ENCODE measurements around the gene ZNF792. TPM values are rescaled to one million over a fixed set of nuclear protein-coding genes. Genes with fewer than 3 reads are reported as not detected.
"Not testable (repeated sequence)": the region's sequence is repeated elsewhere in the genome, so short reads cannot be mapped to it uniquely, and the experiment has no call there.

ZNF792 gene
- total RNA-seq, result 4.0 TPM
- long read RNA-seq, partial matches to known transcripts, result 0 of 1 reads
- long read RNA-seq, other reads (novel, unspliced or antisense), result 0 of 1 reads

DNA sequence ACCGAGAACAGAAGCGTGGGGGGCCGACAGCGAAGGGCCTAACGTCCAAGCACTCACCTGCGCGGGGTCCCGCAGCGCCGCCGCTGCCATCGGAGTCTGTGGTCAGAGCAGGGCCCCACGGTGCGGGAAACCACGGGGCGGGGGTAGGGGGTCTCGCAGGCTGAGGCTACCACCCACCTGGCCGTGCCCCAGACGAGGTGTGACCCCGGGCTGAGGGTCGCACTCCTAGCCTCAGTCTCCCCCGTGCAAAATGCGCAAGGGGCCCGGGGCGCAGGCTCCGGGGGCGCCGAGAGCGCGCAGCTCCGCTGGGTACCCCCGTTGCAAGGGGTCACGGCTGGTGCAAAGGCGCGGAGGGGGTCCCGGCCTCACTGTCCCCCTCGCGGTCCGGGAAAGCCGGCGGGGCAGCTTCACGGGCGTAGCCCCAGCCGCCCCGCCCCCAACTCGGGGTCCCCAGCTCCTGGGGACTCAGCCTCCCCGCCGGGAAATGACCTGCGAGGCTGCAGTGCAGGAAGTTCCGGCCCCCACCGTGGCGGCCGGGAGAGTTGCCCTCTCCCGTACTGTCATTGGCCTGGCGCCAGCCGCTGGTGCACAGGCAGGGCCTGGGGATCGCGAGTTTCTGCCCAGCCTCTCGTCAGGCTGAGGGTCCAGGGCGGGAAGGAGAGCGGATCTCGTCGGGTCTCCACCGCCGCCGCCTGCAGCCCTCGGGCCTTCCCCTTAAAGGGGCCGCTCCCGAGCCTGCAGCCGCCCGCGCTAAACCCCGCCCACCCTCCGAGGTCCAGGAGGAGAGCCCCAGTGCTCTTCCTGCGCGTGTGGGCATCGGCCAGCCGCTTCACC is at the start of gene ZNF792:
ZNF792 (minus strand) TSS at position 657 of the 834 bp plus-strand sequence; CDS start at position 90, 567 bp downstream.
- intact Hi-C loops (cut with DNase I), result no loop called here
- peak; percentile 85 for DNase-seq (ENCODE audit: low spot score)

DNA sequence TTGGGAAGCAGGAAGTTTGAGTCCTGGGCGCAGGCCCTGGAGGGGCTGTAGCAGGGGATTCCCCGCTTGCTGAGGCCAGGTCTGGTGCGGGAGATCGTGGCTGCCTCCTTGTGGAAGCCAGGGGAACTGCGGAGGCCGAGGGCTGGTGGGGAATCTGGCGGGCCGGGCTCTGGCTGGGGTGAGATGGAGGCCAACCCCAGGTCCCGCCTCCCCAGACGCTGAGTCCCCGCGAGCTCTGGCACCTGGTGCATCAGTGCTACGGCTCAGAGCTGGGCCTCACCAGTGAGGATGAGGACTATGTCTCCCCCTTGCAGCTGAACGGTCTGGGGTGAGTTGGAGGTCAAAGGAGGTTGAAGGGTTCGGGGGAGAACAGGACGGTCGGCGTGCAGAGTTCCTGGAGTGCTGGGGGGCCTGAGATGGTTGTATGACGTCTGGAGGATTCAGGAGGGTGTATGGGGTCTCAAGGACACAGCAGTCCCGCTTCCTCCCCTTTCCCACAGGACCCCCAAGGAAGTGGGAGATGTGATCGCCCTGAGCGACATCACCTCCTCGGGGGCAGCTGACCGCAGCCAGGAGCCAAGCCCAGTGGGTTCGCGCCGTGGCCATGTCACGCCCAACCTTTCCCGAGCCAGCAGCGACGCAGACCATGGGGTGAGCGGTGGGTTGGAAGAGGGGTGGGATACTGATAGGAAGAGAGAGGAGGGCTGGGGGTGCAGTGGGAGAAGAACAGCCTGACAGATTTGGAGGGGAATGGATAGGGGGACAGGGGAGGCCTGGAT is 49.2 kb upstream of the ZNF792 start:
- intact Hi-C loops (cut with DNase I), result loop anchor here (1.0 kb wide), 1 partner anchor 40 kb away; no protein-coding TSS in a partner anchor

DNA sequence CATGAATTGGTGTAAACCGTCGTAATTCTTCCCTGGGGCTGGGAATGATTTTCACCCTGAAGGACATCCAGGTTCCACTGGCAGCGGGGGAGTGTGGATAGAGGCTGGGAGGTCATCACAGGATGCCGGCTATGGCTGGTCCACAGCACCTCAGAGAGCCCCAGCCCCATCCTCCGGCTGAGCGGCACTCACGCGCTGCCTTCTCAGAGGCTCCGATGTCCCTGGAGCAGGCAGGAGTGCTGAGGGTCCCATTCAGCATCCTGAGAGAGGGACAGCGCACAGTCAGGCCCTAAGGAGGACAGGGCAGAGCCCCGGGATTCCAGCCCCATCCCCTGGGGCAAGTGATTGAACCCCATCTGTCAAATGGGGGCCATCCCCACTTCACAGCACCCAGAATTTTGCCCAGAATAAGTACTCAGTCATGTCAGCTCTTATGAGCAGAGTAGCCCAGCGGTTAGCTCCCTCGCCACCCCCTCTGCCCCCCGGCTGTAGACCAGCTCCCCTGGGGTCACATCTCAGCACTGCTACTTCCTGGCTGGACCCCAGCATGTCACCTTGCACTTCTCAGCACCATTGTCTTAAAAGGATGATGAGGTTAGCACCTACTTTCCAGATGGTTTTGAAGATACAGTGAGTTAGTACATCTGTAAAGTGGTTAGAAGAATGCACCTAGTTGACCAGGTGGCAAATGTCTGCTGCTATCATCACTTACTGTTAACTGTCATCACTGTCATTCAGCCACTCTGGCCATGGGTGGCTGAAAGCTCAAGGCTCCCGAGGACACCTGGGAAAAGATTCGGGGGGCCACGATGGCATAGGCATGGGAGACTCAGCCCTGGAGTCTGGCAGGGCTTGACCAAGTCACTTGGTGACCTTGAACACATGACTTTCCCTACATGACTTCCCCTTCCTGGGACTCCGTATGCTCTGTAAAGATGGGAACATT is 48.0 kb upstream of the ZNF792 start:
- DNase-seq (ENCODE audit: low spot score), result no peak
- intact Hi-C loops (cut with DNase I), result no loop called here

More for the DNA sequence above, 49.2 kb upstream of the ZNF792 start:
- DNase-seq (ENCODE audit: low spot score), result peak; percentile 90

DNA sequence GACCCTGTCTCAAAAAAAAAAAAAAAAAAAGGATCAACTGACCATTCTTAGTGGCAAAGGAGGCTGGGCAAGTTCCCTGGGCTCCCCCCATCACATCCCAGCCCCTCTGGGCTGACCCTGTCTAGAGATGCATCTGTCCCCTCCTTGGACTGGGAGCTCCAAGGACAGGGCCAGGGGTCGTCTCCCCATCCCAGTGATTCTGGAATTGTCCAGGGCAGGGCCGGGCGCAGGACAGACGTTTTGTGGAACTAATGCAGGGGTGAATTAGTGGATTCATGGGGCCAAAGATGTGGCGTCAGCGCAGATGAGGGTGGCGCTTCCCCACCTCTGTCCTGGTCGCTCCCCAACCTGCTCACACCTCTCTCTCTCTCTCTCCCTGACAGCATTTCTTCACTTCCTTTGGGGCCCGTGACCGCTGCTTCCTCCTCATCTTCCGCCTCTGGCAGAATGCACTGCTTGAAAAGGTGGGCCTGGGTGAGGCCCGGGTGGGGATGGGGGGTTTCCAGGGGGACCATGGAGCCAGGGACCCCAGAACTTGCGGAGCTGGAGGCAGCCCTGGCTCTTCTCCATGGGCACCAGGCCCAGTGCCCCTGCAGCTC is 47.2 kb upstream of the ZNF792 start:
- intact Hi-C loops (cut with DNase I), result no loop called here
- DNase-seq (ENCODE audit: low spot score), result peak; percentile 88

DNA sequence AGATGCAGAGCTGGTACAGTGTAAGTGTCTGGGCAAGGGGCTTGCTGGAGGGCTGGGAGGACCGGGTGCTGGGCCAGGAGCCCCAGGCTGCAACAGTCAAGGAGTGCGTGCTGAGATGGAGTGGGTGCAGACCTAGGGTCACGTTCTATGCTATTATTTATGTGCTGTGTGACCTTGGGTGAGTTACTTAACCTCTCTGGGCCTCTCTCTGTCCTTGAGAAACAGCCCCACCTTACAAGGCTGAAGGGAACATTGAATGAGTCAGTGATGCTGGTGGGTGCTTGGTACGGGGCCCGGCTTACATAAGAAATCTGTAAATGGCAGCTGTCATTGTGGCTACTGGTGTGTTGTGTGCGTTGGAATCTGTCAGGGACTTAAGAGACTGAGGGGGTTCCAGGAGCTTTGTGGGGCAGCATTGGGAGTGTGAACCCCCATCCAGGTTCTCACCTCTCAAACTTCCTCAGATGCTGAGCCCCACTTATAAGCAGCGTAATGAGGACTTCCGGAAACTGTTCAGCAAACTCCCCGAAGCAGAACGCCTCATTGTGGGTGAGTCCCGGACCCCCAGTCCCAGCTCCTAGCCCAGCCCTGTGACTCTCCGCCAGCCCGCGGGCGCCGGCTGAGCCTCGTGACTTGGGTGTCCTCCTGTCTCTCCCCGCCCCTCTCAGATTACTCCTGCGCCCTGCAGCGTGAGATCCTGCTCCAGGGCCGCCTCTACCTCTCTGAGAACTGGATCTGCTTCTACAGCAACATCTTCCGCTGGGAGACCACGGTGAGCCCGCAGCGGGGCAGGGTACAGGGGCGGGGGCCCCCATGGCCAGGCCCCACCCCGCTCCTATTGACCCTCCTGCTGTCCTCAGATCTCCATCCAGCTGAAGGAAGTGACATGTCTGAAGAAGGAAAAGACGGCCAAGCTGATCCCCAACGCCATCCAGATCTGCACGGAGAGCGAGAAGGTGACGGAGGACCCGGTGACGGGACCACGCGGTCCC is 45.7 kb upstream of the ZNF792 start:
- no peak for DNase-seq (ENCODE audit: low spot score)
- intact Hi-C loops (cut with DNase I), result no loop called here

DNA sequence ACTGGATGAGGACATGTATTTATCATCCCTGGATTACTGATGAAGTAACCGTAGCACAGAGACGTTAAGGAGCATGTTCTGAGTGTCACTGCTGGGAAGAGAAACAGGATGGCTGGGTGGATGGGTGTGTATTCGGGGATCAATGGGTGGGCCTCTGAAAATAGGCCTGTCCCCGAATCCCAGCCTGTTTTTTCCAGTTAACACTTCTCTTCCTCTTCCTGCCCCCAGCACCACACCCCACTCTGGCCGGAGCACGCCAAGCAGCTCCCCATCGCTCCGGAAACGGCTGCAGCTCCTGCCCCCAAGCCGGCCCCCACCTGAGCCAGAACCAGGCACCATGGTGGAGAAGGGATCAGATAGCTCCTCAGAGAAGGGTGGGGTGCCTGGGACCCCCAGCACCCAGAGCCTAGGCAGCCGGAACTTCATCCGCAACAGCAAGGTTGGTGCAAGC is 44.9 kb upstream of the ZNF792 start:
- intact Hi-C loops (cut with DNase I), result no loop called here
- no peak for DNase-seq (ENCODE audit: low spot score)

DNA sequence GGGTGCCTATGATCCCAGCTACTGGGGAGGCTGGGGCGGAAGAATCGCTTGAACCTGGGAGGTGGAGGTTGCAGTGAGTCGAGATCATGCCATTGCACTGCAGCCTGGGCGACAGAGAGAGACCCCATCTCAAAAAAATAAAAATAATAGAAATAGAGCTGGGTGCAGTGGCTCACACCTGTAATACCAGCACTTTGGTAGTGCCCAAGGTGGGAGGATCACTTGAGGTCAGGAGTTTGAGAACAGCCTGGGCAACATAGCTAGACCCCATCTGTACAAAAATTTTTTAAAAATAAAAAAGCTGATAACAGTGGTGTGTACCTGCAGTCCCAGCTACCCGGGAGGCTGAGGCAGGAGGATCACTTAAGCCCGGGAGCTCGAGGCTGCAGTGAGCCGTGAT is 43.4 kb upstream of the ZNF792 start:
- DNase-seq (ENCODE audit: low spot score); intact Hi-C loops (cut with DNase I): not testable (repeated sequence)

DNA sequence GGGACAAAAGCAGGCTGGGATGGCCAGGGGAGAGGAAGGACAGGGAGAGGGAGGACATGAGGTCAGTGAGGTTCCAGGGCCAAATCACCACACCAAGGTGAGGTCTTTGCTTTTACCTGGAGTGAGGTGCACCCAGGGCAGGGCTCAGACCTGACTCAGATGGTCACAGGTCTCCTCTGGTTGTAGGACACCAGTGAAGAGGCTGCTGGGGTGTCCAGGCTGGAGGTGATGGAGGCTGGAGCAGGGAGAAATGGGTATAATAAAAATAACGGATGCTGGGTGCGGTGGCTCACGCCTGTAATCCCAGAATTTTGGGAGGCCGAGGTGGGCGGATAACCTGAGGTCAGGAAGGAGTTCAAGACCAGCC is 43.0 kb upstream of the ZNF792 start:
- DNase-seq (ENCODE audit: low spot score), result no peak
- intact Hi-C loops (cut with DNase I), result no loop called here

DNA sequence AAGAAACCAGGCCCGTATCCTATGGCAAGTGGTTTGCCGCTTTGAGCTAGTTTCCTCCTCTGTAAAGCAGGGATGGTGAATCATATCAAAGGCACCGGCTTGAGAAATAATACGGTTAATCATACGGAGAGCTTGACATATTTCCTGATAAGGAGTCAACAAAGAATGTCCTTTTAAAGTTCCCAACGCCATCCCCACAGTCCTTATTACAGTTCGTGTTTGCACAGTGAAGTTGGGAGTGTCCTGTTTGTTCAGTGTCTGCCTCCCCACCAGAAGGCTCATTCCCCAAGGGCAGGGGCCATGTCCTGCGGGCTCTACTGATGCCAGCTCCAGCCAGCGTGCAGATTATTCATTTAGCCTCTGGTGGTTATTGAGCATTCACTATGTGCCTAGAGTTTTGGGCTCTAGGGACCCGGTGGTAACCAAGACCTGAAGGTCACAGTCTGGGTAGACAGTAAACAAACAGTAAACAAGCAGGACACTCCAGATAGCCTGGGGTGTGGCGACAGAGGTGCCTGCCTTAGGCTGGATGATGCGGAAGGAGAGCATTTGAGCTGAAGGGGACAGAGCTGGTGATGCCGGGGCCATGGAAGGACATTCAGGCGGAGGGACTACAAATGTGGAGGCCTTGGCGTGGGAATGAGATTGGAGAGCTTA is 42.4 kb upstream of the ZNF792 start:
- no peak for DNase-seq (ENCODE audit: low spot score)
- intact Hi-C loops (cut with DNase I), result no loop called here

DNA sequence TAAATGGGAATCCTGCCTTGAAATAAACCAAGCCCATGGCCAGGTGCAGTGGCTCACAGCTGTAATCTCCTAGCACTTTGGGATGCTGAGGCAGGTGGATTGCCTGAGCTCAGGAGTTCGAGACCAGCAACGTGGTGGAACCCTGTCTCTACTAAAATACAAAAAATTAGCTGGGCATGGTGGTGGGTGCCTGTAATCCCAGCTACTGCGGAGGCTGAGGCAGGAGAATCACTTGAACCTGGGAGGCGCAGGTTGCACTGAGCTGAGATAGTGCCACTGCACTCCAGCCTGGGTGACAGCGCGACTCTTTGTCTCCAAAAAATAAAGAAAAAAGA is 41.9 kb upstream of the ZNF792 start:
- intact Hi-C loops (cut with DNase I); DNase-seq (ENCODE audit: low spot score): not testable (repeated sequence)

DNA sequence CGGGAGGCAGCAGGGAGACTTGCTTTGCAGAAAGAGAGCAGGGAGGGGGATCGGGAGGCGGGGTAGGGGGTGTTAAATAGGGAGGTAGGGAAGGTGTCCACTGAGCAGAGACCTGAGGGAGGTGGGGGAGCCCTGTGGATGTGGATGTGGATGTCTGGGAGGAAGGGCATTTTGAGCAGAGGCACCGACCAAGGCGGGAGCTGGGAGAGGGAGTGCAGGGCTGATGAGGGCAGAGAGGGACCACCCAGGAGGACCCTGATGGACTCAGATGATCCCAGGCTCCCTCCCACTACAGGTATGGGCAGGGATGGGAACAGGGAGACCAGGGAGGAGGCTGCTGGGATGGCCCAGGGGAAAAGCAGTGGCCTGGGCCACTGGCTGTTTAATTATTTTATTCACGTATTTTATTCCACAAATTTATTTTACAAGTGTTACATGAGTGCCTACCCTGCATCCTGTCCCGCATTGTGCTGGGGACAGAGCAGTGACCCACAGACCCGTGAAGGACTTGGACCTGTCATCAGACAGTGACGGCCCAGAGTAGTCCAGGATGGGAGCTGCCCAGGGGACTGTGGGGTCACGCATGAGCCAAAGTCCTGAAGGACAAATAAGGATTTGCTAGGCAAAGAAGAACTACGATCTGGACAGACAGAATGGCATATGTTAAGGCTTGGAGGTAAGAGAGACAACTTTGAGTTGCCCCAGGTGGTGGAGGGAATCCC is 41.4 kb upstream of the ZNF792 start:
- intact Hi-C loops (cut with DNase I), result no loop called here
- DNase-seq (ENCODE audit: low spot score), result no peak

DNA sequence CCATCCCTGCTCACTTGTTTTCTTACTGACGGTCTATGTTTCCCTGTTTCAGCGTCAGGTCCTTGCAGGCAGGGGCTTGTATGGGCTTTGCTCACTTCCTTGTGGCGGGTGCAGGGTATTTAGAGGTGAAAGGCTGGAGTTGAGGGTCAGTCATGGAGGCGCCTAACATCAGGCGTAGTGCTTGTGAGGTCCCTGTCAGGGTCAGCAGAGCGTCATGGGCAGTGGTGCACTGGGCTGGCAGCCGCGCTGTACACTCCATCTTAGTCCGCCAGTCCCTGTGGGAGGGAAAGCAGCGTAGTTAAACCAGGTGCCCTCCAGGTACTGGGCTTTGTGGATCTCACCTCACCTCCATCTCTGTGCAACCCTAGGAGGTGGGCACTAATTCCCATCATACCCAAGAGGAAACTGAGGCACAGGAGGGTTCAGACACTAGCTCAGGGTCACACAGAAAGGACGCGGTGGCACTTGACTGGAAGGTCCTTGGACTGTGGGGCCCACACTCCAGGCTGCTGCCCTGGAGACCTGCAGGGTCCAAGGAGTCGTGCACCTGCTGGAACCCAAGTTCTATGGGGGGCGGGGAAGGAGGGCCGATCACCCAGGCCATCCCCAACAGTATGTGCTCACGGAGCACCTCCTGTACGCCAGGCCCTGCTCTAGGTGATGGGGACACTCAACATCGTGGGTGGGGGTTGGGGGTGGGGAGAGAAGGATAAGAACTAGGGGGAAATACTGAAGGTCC is 40.7 kb upstream of the ZNF792 start:
- intact Hi-C loops (cut with DNase I), result no loop called here
- no peak for DNase-seq (ENCODE audit: low spot score)

DNA sequence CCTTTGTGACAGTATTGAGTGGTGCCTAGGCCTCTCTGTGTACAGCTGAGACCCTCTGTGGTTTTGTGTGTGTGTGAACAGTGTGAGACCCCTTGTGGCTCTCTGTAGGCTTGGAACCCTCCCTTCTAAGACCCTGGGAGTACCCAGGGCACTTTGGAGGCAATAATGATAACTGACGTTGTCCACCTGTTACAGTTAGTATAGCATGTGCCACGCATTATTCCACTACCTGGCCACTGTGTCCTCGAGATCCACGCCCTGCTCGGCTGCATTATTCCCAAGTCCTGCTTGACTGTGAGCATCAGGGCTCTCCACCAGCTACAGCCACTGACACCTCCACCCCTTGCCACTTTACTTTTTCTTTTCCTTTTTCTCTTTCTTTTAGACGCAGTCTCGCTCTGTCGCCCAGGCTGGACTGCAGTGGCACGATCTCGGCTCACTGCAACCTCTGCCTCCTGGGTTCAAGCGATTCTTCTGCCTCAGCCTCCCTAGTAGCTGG is 38.1 kb upstream of the ZNF792 start:
- intact Hi-C loops (cut with DNase I), result no loop called here
- DNase-seq (ENCODE audit: low spot score), result no peak

DNA sequence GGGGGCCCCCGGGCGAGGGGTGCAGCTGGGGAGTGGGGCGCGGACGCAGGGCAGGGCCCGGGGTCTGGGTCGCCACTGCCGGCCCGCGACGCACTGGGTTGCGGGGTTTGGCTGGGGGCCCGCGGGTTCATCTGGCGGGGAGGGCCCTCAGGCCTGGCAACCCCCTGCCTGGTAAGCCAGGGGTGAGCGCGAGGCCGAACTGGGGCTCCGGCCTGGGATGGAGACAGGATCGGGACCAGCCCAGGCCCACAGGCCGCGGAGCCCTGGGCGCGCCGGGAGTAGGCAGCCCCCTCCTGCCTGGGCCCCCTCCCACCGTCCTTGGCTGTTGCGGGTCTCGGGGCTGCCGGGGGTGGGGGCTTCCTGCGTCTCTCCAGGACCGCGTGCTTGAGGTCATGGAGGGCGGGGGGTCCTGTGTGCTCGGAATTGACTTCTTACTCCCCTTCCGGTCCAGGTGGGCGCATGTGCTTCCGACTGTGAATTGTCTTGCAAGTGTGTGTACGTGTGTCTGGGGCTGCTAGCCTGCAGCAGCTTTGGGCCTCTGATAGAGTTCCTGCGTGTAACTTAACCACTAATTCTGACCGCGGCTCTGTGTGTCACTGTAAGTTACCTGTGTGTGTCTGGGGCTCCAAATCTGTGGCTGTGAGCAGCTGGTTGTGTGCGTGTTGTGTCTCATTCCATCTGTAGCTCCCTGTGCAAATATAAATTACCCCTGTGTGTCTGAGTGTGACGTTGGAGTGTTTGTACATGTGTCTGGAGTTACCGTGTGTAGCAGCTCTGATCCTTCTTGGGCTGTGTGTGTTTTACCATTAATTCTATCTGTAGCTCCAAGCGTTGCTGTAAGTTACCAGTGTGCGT is 36.8 kb upstream of the ZNF792 start:
- DNase-seq (ENCODE audit: low spot score), result no peak
- intact Hi-C loops (cut with DNase I), result no loop called here

DNA sequence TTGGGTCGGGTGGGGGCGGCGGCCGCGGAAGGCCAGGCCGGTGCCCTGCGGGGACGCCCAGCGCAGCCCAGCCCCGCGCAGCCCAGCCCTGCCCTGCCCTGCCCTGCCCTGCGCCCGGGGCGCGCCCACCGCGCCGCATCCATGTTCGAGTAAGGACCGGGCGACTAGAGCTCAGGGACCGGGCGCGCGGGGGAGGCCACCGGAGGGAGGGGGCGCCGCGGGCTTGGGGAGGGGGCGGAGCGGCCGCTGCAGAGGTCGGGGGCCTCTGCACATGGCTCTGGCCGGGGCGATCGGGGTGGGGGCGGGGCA is 36.3 kb upstream of the ZNF792 start:
- intact Hi-C loops (cut with DNase I), result no loop called here
- DNase-seq (ENCODE audit: low spot score), result no peak

All from cardiac septum (tissue), 1 donor.